ENCODE data around the gene PLK3. TPM values are rescaled to one million over a fixed set of nuclear protein-coding genes. Genes with fewer than 3 reads are reported as not detected.

Gene PLK3
- total and polyA plus RNA-seq, 10 of the 15 experiments (the other 5 are each of a cell fraction or from before 2014, with no cell fraction given), result 1.5 to 23.2 (median 12.1) TPM

GRCh38 chr1:44819608-44820327, 19.6 kb downstream of the PLK3 start (continued):
- TF ChIP-seq PBX3 (IDR thresholded peaks at IDR 0.05; ENCODE audit: insufficient replicate concordance, low read depth, low read length), result peak; percentile 43
- TF ChIP-seq, protein P1, sequence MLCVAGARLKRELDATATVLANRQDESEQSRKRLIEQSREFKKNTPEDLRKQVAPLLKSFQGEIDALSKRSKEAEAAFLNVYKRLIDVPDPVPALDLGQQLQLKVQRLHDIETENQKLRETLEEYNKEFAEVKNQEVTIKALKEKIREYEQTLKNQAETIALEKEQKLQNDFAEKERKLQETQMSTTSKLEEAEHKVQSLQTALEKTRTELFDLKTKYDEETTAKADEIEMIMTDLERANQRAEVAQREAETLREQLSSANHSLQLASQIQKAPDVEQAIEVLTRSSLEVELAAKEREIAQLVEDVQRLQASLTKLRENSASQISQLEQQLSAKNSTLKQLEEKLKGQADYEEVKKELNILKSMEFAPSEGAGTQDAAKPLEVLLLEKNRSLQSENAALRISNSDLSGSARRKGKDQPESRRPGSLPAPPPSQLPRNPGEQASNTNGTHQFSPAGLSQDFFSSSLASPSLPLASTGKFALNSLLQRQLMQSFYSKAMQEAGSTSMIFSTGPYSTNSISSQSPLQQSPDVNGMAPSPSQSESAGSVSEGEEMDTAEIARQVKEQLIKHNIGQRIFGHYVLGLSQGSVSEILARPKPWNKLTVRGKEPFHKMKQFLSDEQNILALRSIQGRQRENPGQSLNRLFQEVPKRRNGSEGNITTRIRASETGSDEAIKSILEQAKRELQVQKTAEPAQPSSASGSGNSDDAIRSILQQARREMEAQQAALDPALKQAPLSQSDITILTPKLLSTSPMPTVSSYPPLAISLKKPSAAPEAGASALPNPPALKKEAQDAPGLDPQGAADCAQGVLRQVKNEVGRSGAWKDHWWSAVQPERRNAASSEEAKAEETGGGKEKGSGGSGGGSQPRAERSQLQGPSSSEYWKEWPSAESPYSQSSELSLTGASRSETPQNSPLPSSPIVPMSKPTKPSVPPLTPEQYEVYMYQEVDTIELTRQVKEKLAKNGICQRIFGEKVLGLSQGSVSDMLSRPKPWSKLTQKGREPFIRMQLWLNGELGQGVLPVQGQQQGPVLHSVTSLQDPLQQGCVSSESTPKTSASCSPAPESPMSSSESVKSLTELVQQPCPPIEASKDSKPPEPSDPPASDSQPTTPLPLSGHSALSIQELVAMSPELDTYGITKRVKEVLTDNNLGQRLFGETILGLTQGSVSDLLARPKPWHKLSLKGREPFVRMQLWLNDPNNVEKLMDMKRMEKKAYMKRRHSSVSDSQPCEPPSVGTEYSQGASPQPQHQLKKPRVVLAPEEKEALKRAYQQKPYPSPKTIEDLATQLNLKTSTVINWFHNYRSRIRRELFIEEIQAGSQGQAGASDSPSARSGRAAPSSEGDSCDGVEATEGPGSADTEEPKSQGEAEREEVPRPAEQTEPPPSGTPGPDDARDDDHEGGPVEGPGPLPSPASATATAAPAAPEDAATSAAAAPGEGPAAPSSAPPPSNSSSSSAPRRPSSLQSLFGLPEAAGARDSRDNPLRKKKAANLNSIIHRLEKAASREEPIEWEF (IDR thresholded peaks at IDR 0.05; ENCODE audit: insufficient replicate concordance, low read depth, low read length), result no peak
- no peak for TF ChIP-seq CHD1 (IDR thresholded peaks at IDR 0.05; ENCODE audit: low read depth, low read length)
- peak; percentile 91 for TF ChIP-seq ZBTB4 (CRISPR knock-in tag; IDR thresholded peaks at IDR 0.05)
- TF ChIP-seq, protein P2, sequence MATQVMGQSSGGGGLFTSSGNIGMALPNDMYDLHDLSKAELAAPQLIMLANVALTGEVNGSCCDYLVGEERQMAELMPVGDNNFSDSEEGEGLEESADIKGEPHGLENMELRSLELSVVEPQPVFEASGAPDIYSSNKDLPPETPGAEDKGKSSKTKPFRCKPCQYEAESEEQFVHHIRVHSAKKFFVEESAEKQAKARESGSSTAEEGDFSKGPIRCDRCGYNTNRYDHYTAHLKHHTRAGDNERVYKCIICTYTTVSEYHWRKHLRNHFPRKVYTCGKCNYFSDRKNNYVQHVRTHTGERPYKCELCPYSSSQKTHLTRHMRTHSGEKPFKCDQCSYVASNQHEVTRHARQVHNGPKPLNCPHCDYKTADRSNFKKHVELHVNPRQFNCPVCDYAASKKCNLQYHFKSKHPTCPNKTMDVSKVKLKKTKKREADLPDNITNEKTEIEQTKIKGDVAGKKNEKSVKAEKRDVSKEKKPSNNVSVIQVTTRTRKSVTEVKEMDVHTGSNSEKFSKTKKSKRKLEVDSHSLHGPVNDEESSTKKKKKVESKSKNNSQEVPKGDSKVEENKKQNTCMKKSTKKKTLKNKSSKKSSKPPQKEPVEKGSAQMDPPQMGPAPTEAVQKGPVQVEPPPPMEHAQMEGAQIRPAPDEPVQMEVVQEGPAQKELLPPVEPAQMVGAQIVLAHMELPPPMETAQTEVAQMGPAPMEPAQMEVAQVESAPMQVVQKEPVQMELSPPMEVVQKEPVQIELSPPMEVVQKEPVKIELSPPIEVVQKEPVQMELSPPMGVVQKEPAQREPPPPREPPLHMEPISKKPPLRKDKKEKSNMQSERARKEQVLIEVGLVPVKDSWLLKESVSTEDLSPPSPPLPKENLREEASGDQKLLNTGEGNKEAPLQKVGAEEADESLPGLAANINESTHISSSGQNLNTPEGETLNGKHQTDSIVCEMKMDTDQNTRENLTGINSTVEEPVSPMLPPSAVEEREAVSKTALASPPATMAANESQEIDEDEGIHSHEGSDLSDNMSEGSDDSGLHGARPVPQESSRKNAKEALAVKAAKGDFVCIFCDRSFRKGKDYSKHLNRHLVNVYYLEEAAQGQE (IDR thresholded peaks at IDR 0.05; ENCODE audit: low read depth, low read length), result 0 out of 2 replicates have a peak, but pooled peaks have one; percentile 25
- TF ChIP-seq STAT3 (IDR thresholded peaks at IDR 0.05; ENCODE audit: low read depth, low read length), result peak; percentile 85; the same call in 1 of the 2 replicates
- TF ChIP-seq PAX8 (IDR thresholded peaks at IDR 0.05), result peak; percentile 99
- peak; percentile 51 to 52 for TF ChIP-seq IKZF2 (IDR thresholded peaks at IDR 0.05)
- peak; percentile 99 for TF ChIP-seq SMAD1 (IDR thresholded peaks at IDR 0.05; ENCODE audit: low read depth, partially characterized antibody)
- peak; percentile 81; the same call in 1 of the 2 replicates for TF ChIP-seq NR2F1 (conservative IDR thresholded peaks at IDR 0.05)
- TF ChIP-seq SMAD5 (IDR thresholded peaks at IDR 0.05; ENCODE audit: low read depth), result peak; percentile 100
- peak; percentile 27; the same call in 1 of the 2 replicates for TF ChIP-seq TBL1XR1 (IDR thresholded peaks at IDR 0.05; ENCODE audit: low read depth, low read length)
- TF ChIP-seq, protein P3, sequence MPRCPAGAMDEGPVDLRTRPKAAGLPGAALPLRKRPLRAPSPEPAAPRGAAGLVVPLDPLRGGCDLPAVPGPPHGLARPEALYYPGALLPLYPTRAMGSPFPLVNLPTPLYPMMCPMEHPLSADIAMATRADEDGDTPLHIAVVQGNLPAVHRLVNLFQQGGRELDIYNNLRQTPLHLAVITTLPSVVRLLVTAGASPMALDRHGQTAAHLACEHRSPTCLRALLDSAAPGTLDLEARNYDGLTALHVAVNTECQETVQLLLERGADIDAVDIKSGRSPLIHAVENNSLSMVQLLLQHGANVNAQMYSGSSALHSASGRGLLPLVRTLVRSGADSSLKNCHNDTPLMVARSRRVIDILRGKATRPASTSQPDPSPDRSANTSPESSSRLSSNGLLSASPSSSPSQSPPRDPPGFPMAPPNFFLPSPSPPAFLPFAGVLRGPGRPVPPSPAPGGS (IDR thresholded peaks at IDR 0.05; ENCODE audit: borderline replicate concordance, insufficient read depth, low read depth, low read length, poor library complexity, severe bottlenecking), result peak; percentile 84

Data from GM12878 (cell line).